CD14-positive monocyte (primary cell): ENCODE data around the gene GTPBP10. TPM values are rescaled to one million over a fixed set of nuclear protein-coding genes. Genes with fewer than 3 reads are reported as not detected.

Experiments
- DNase-seq, 3 donors: peaks; one replicate each; pipeline ENCODE4 v3.0.0-alpha.2; 2011 to 2022
- H2AFZ ChIP-seq: 2 replicates; pipeline ENCODE4 v1.6.0; 2012; ENCODE audit warnings: mild to moderate bottlenecking, low read depth, low read length, inconsistent platforms; ENCODE audit not compliant: insufficient read depth, poor library complexity, severe bottlenecking
- H3K27ac ChIP-seq, 2 donors: 1 replicate in 1 of 2; 2 replicates in 1 of 2; pipeline ENCODE4 v1.5.1; 2012 to 2013; ENCODE audit warnings: low read length in 2 of 2, control low read depth in 1 of 2, inconsistent platforms in 1 of 2, low read depth in 1 of 2, mild to moderate bottlenecking in 1 of 2
- H3K27me3 ChIP-seq, 2 donors: one replicate each; pipeline versions ENCODE4 v1.6.0 to v1.6.1; 2011 to 2013; ENCODE audit warnings: low read length in 2 of 2; ENCODE audit not compliant: control insufficient read depth in 2 of 2, insufficient read depth in 2 of 2
- H3K36me3 ChIP-seq, 2 donors: replicated peaks in 1 of 2; 1 replicate in 1 of 2; 2 replicates in 1 of 2; pipeline versions ENCODE4 v1.5.1 to v1.6.1; 2012 to 2013; ENCODE audit warnings: low read length in 2 of 2, control low read depth in 1 of 2, inconsistent platforms in 1 of 2, mild to moderate bottlenecking in 1 of 2; ENCODE audit not compliant: insufficient read depth in 2 of 2, control insufficient read depth in 1 of 2
- H3K4me1 ChIP-seq, 2 donors: 1 replicate in 1 of 2; 2 replicates in 1 of 2; pipeline versions ENCODE4 v1.5.1 to v1.6.1; 2012 to 2013; ENCODE audit warnings: low read length in 2 of 2, control low read depth in 1 of 2, inconsistent platforms in 1 of 2, mild to moderate bottlenecking in 1 of 2, moderate library complexity in 1 of 2; ENCODE audit not compliant: insufficient read depth in 2 of 2, control insufficient read depth in 1 of 2
- H3K4me2 ChIP-seq: replicated peaks from 2 replicates; pipeline ENCODE3; 2012; ENCODE audit warnings: low read length, moderate library complexity, mild to moderate bottlenecking; ENCODE audit not compliant: poor library complexity, severe bottlenecking; ENCODE audit errors: extremely low read depth
- H3K4me3 ChIP-seq, 3 experiments: fragments of 200-600 bp in 1 of 3; sonication (generic) in 1 of 3; replicated peaks in 1 of 3; 1 replicate in 2 of 3; 2 replicates in 1 of 3; pipeline ENCODE4 v1.5.1; 2011 to 2013; ENCODE audit warnings: low read length in 3 of 3, mild to moderate bottlenecking in 3 of 3, control low read depth in 2 of 3, low read depth in 2 of 3, inconsistent platforms in 1 of 3, moderate library complexity in 1 of 3
- H3K79me2 ChIP-seq: 2 replicates; pipeline ENCODE4 v1.6.0; 2012; ENCODE audit warnings: mild to moderate bottlenecking, control low read depth, inconsistent platforms, low read length, moderate library complexity; ENCODE audit not compliant: insufficient read depth
- H3K9ac ChIP-seq: 2 replicates; pipeline ENCODE4 v1.6.0; 2017; ENCODE audit warnings: low read length, mild to moderate bottlenecking; ENCODE audit not compliant: insufficient read depth, poor library complexity, severe bottlenecking
- H3K9me3 ChIP-seq, 2 donors: replicated peaks in 1 of 2; 1 replicate in 1 of 2; 2 replicates in 1 of 2; pipeline versions ENCODE4 v1.5.1 to v1.6.1; 2012 to 2013; ENCODE audit warnings: low read length in 2 of 2, control low read depth in 1 of 2; ENCODE audit not compliant: control insufficient read depth in 1 of 2, insufficient read depth in 1 of 2
- H4K20me1 ChIP-seq: 2 replicates; pipeline ENCODE4 v1.6.0; 2012; ENCODE audit warnings: mild to moderate bottlenecking, low read length, control low read depth, moderate library complexity; ENCODE audit not compliant: insufficient read depth
- H3K27ac Mint-ChIP-seq, 7 donors: one replicate each; pipeline ENCODE4 v1.8.0; 2020; ENCODE audit warnings: mild to moderate bottlenecking in 7 of 7, mixed read lengths in 7 of 7, moderate library complexity in 6 of 7, inconsistent platforms in 2 of 7
- H3K27me3 Mint-ChIP-seq, 3 donors: one replicate each; pipeline ENCODE4 v1.8.0; 2021 to 2022; ENCODE audit warnings: low read depth in 3 of 3, mild to moderate bottlenecking in 3 of 3, mixed read lengths in 3 of 3, moderate library complexity in 3 of 3, inconsistent platforms in 1 of 3
- H3K36me3 Mint-ChIP-seq, 2 donors: one replicate each; pipeline ENCODE4 v1.8.0; 2020; ENCODE audit warnings: mixed read lengths in 2 of 2, inconsistent platforms in 1 of 2, mild to moderate bottlenecking in 1 of 2
- H3K4me1 Mint-ChIP-seq: one replicate; pipeline ENCODE4 v1.8.0; 2020; ENCODE audit warnings: mild to moderate bottlenecking, mixed read lengths
- H3K4me3 Mint-ChIP-seq, 2 donors: one replicate each; pipeline ENCODE4 v1.8.0; 2020; ENCODE audit warnings: mild to moderate bottlenecking in 2 of 2, mixed read lengths in 2 of 2, moderate library complexity in 1 of 2
- H3K9me3 Mint-ChIP-seq, 7 donors: one replicate each; pipeline ENCODE4 v1.8.0; 2020 to 2022; ENCODE audit warnings: mixed read lengths in 7 of 7, mild to moderate bottlenecking in 6 of 7, moderate library complexity in 6 of 7, inconsistent platforms in 2 of 7
- WGBS: methylation state at CpG from one replicate; pipeline ENCODE4 v1.1.5; 2013; ENCODE audit warnings: missing lambda C conversion rate; ENCODE audit not compliant: insufficient coverage; 5-methylcytosine and 5-hydroxymethylcytosine counted together
- intact Hi-C, 2 donors: fragments of 100-400 bp; cut with micrococcal nuclease; formaldehyde crosslinking; loops; one replicate each; pipeline versions ENCODE4 v1.15.0 to v1.15.1; 2023
- polyA plus RNA-seq, 3 donors: library from polyadenylated mRNA; depleted of rRNA in 1 of 3; unstranded in 2 of 3; stranded (reverse) in 1 of 3; fragments of 300-500 nt in 2 of 3; fragments of >200 nt in 1 of 3; fragmentation: Illumina TruSeq in 2 of 3; gene quantifications; 1 replicate in 2 of 3; 2 replicates in 1 of 3; pipeline ENCODE4 v1.2.3, GENCODE V29; 2012 to 2021
- TF ChIP-seq, protein P1 (sequence below): fragments of 200-600 bp; IDR thresholded peaks from one replicate; pipeline ENCODE4 v1.8.0; 2022; ENCODE audit warnings: antibody characterized with exemption, mild to moderate bottlenecking

Gene GTPBP10
- polyA plus RNA-seq, 3 donors: 7.0 to 12.2 (median 10.4) TPM

DNA sequence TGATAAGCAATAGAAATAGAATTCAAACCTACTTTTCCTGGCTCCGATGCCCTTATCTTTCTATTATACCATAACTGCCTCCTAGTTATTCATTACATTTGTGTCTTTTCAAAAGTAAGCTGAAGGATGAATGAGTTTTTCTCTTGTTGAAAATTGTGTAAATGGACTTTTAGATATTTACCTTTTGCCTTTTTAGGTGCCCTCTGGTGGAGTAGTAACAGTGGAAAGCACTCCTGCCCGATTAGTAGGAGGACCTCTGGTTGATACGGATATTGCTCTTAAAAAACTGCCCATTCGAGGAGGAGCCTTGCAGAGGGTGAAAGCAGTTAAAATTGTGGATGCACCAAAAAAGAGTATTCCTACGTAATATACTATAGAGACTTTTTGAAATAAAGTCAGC lies 36.6 kb upstream of the GTPBP10 start:
- Histone ChIP-seq H3K9ac (no peak overlapping the region), H3K27me3 (no peaks in the 10 kb centered on the region), H2AFZ (no peak overlapping the region), H3K9me3 (no peaks in the 10 kb centered on the region), H3K79me2 (no peaks in the 10 kb centered on the region), H3K4me1 (no peaks in the 10 kb centered on the region), H3K27ac (no peak overlapping the region), H3K4me3 (no peak overlapping the region), H3K36me3 (no peaks in the 10 kb centered on the region), H3K4me2 (no peak overlapping the region), H4K20me1 (no peaks in the 10 kb centered on the region)
- no peak overlapping the region for H3K27ac Mint-ChIP-seq
- no peaks in the 10 kb centered on the region for H3K4me1 Mint-ChIP-seq
- TF ChIP-seq, protein P1, sequence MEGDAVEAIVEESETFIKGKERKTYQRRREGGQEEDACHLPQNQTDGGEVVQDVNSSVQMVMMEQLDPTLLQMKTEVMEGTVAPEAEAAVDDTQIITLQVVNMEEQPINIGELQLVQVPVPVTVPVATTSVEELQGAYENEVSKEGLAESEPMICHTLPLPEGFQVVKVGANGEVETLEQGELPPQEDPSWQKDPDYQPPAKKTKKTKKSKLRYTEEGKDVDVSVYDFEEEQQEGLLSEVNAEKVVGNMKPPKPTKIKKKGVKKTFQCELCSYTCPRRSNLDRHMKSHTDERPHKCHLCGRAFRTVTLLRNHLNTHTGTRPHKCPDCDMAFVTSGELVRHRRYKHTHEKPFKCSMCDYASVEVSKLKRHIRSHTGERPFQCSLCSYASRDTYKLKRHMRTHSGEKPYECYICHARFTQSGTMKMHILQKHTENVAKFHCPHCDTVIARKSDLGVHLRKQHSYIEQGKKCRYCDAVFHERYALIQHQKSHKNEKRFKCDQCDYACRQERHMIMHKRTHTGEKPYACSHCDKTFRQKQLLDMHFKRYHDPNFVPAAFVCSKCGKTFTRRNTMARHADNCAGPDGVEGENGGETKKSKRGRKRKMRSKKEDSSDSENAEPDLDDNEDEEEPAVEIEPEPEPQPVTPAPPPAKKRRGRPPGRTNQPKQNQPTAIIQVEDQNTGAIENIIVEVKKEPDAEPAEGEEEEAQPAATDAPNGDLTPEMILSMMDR: no peak
- H3K27me3 Mint-ChIP-seq: peaks cover 0 to 5% (median 3%) of the 10 kb centered on the region in 3 donors
- no peak overlapping the region for H3K4me3 Mint-ChIP-seq
- WGBS: no CpG with 5 or more reads among the region's 5 CpGs
- H3K36me3 Mint-ChIP-seq: no peaks in the 10 kb centered on the region
- H3K9me3 Mint-ChIP-seq: peaks cover 0 to 1% (median 0%) of the 10 kb centered on the region in 7 donors
- DNase-seq: no peak
- intact Hi-C loops: no loop called here

- Mint-ChIP-seq H3K27ac (no peak overlapping the region), H3K4me3 (no peak overlapping the region), H3K27me3 (peaks cover 3 to 8% (median 6%) of the 10 kb centered on the region in 3 donors), H3K36me3 (no peaks in the 10 kb centered on the region), H3K9me3 (peaks cover 0 to 1% (median 0%) of the 10 kb centered on the region in 7 donors), H3K4me1 (no peaks in the 10 kb centered on the region)
- H4K20me1 ChIP-seq: no peaks in the 10 kb centered on the region
- DNase-seq: no peak
- TF ChIP-seq, protein P1: no peak
- no peak overlapping the region for H3K27ac ChIP-seq
- H3K9ac ChIP-seq: no peak overlapping the region
- H3K4me1 ChIP-seq: no peaks in the 10 kb centered on the region
- intact Hi-C loops: no loop called here
- no peaks in the 10 kb centered on the region for H3K27me3 ChIP-seq
- no peak overlapping the region for H3K4me2 ChIP-seq
- no peaks in the 10 kb centered on the region for H3K9me3 ChIP-seq
- no peak overlapping the region for H3K4me3 ChIP-seq
- H2AFZ ChIP-seq: no peak overlapping the region
- H3K79me2 ChIP-seq: no peaks in the 10 kb centered on the region
- H3K36me3 ChIP-seq: no peaks in the 10 kb centered on the region
These were observed 35.3 kb upstream of the GTPBP10 start for GRCh38 chr7:90311175-90311574.
